Amniotic stem cell (primary cell): Measurements from ENCODE around the gene ATG13.

ENCODE experiments used
- DNase-seq: peaks from one replicate; lab custom pipeline; 2025; lab: John Stamatoyannopoulos, UW

Gene ATG13

GRCh38 chr11:46607516-46607915 is 9.8 kb upstream of the ATG13 start:
- DNase-seq, result no peak

GRCh38 chr11:46609386-46609785 is 8.0 kb upstream of the ATG13 start:
- no peak for DNase-seq

GRCh38 chr11:46611526-46612304 is 5.6 kb upstream of the ATG13 start:
- DNase-seq, result no peak

GRCh38 chr11:46612326-46612725 is 5.0 kb upstream of the ATG13 start:
- DNase-seq, result no peak

- DNase-seq, result no peak
Observed at GRCh38 chr11:46615756-46616155, 1.6 kb upstream of the ATG13 start.

GRCh38 chr11:46616551-46617133 is 711 bp upstream of the ATG13 start:
- DNase-seq, result no peak

- no peak for DNase-seq
Observed at GRCh38 chr11:46617972-46618314, 590 bp downstream of the ATG13 start.

- no peak for DNase-seq
Observed at GRCh38 chr11:46618837-46619236, 1.5 kb downstream of the ATG13 start.

- no peak for DNase-seq
Observed at GRCh38 chr11:46625406-46625805, 8.1 kb downstream of the ATG13 start.

- no peak for DNase-seq
Observed at GRCh38 chr11:46628961-46629360, 11.6 kb downstream of the ATG13 start.

GRCh38 chr11:46630237-46630636 is 12.9 kb downstream of the ATG13 start:
- no peak for DNase-seq

- DNase-seq, result no peak
Observed at GRCh38 chr11:46631676-46632075, 14.3 kb downstream of the ATG13 start.

GRCh38 chr11:46632502-46632901 is 15.1 kb downstream of the ATG13 start:
- DNase-seq, result no peak

GRCh38 chr11:46633291-46634217 is 16.2 kb downstream of the ATG13 start:
- no peak for DNase-seq

- DNase-seq, result no peak
Observed at GRCh38 chr11:46635557-46636139, 18.3 kb downstream of the ATG13 start.

- DNase-seq, result no peak
Observed at GRCh38 chr11:46637546-46637945, 20.2 kb downstream of the ATG13 start.

- DNase-seq, result no peak
Observed at GRCh38 chr11:46639197-46639839, 22.0 kb downstream of the ATG13 start.

GRCh38 chr11:46640036-46640788 is 22.9 kb downstream of the ATG13 start:
- no peak for DNase-seq

- DNase-seq, result no peak
Observed at GRCh38 chr11:46641639-46642038, 24.3 kb downstream of the ATG13 start.

- no peak for DNase-seq
Observed at GRCh38 chr11:46642627-46643335, 25.4 kb downstream of the ATG13 start.

GRCh38 chr11:46643531-46643930 is 26.2 kb downstream of the ATG13 start:
- DNase-seq, result no peak
